MM.1S (cell line): Measurements from ENCODE around the gene ITGB2.
"Not testable (repeated sequence)": the region's sequence is repeated elsewhere in the genome, so short reads cannot be mapped to it uniquely, and the experiment has no call there.

ENCODE experiments used
- DNase-seq: peaks from one replicate; pipeline ENCODE4 v3.0.0-alpha.2; 2015
- H2AFZ ChIP-seq: fragments of 300-600 bp; sonication (generic); 2 replicates; pipeline ENCODE4 v1.6.0; 2016; ENCODE audit warnings: antibody characterized with exemption, low read length
- H3F3A ChIP-seq: fragments of 300-600 bp; sonication (generic); 2 replicates; pipeline ENCODE4 v1.6.1; 2016; ENCODE audit warnings: mild to moderate bottlenecking, antibody characterized with exemption, low read length, moderate library complexity, mixed read lengths; ENCODE audit not compliant: insufficient read depth
- H3K27ac ChIP-seq: fragments of 300-600 bp; sonication (generic); 2 replicates; pipeline ENCODE4 v1.5.1; 2016; ENCODE audit warnings: mild to moderate bottlenecking, low read length
- H3K27me3 ChIP-seq: fragments of 300-600 bp; sonication (generic); replicated peaks from 2 replicates; pipeline ENCODE4 v1.6.0; 2016; ENCODE audit warnings: low read length; ENCODE audit not compliant: insufficient read depth
- H3K36me3 ChIP-seq: fragments of 300-600 bp; sonication (generic); replicated peaks from 2 replicates; pipeline ENCODE4 v1.6.1; 2016; ENCODE audit warnings: mild to moderate bottlenecking, low read length, mixed read lengths; ENCODE audit not compliant: insufficient read depth
- H3K4me1 ChIP-seq: fragments of 300-600 bp; sonication (generic); 2 replicates; pipeline ENCODE4 v1.6.1; 2016; ENCODE audit warnings: low read length, mixed read lengths
- H3K4me2 ChIP-seq: fragments of 300-600 bp; sonication (generic); 2 replicates; pipeline ENCODE4 v1.6.0; 2016; ENCODE audit warnings: low read depth, low read length
- H3K4me3 ChIP-seq: fragments of 300-600 bp; sonication (generic); 2 replicates; pipeline ENCODE4 v1.5.1; 2016; ENCODE audit warnings: low read length, mixed read lengths
- H3K79me2 ChIP-seq: fragments of 300-600 bp; sonication (generic); 2 replicates; pipeline ENCODE4 v1.6.1; 2016; ENCODE audit warnings: mixed run types, low read length, mixed read lengths
- H3K9ac ChIP-seq: fragments of 300-600 bp; sonication (generic); 2 replicates; pipeline ENCODE4 v1.6.1; 2016; ENCODE audit warnings: low read length, mixed read lengths
- H3K9me2 ChIP-seq: fragments of 300-600 bp; sonication (generic); replicated peaks from 2 replicates; pipeline ENCODE4 v1.6.1; 2016; ENCODE audit warnings: mild to moderate bottlenecking, low read length, mixed read lengths; ENCODE audit not compliant: insufficient read depth
- H3K9me3 ChIP-seq: fragments of 300-600 bp; sonication (generic); replicated peaks from 2 replicates; pipeline ENCODE4 v1.6.1; 2016; ENCODE audit warnings: mild to moderate bottlenecking, low read length, mixed read lengths; ENCODE audit not compliant: insufficient read depth
- H4K20me1 ChIP-seq: fragments of 300-600 bp; sonication (generic); 2 replicates; pipeline ENCODE4 v1.6.1; 2016; ENCODE audit warnings: mild to moderate bottlenecking, low read length, moderate library complexity, mixed read lengths; ENCODE audit not compliant: insufficient read depth
- CTCF ChIP-seq: fragments of 300-600 bp; sonication (generic); IDR thresholded peaks from 2 replicates; pipeline ENCODE4 v1.5.1; 2016; ENCODE audit warnings: antibody characterized with exemption, low read length, mixed read lengths
- EZH2 ChIP-seq: fragments of 300-600 bp; sonication (generic); optimal IDR thresholded peaks from 2 replicates; pipeline ENCODE3; 2017; ENCODE audit warnings: low read depth, mild to moderate bottlenecking, antibody characterized with exemption, low read length, mixed read lengths
- EZH2phosphoT487 ChIP-seq: fragments of 300-600 bp; sonication (generic); IDR thresholded peaks from 2 replicates; pipeline ENCODE4 v1.6.1; 2018; ENCODE audit warnings: antibody characterized with exemption, low read length

ITGB2 gene

GRCh38 chr21:44930543-44930981 lies 9.9 kb upstream of the ITGB2 start:
- DNase-seq: no peak
- H3K9me2 ChIP-seq: no peaks in the 10 kb centered on the region
- H3K9me3 ChIP-seq: no peaks in the 10 kb centered on the region
- peaks cover 95% of the 10 kb centered on the region for H3K27me3 ChIP-seq
- H3K4me1 ChIP-seq: no peaks in the 10 kb centered on the region
- H4K20me1 ChIP-seq: no peaks in the 10 kb centered on the region
- no peak for TF ChIP-seq EZH2
- no peak for TF ChIP-seq CTCF
- no peak for TF ChIP-seq EZH2phosphoT487
- no peaks in the 10 kb centered on the region for H3F3A ChIP-seq
- H3K36me3 ChIP-seq: no peaks in the 10 kb centered on the region
- H3K27ac ChIP-seq: no peak overlapping the region
- H3K9ac ChIP-seq: no peak overlapping the region
- no peak overlapping the region for H2AFZ ChIP-seq
- no peak overlapping the region for H3K4me2 ChIP-seq
- H3K4me3 ChIP-seq: no peak overlapping the region
- no peaks in the 10 kb centered on the region for H3K79me2 ChIP-seq

GRCh38 chr21:44929799-44930542 lies 9.3 kb upstream of the ITGB2 start:
- H3K9me2 ChIP-seq: no peaks in the 10 kb centered on the region
- H2AFZ ChIP-seq: no peak overlapping the region
- no peaks in the 10 kb centered on the region for H3K4me1 ChIP-seq
- peaks cover 95% of the 10 kb centered on the region for H3K27me3 ChIP-seq
- H4K20me1 ChIP-seq: no peaks in the 10 kb centered on the region
- DNase-seq: no peak
- H3K9me3 ChIP-seq: no peaks in the 10 kb centered on the region
- TF ChIP-seq CTCF (no peak), EZH2 (peak; percentile 58)
- H3K27ac ChIP-seq: no peak overlapping the region
- H3K9ac ChIP-seq: no peak overlapping the region
- H3K36me3 ChIP-seq: no peaks in the 10 kb centered on the region
- no peaks in the 10 kb centered on the region for H3K79me2 ChIP-seq
- no peaks in the 10 kb centered on the region for H3F3A ChIP-seq
- H3K4me3 ChIP-seq: no peak overlapping the region
- H3K4me2 ChIP-seq: no peak overlapping the region

DNA sequence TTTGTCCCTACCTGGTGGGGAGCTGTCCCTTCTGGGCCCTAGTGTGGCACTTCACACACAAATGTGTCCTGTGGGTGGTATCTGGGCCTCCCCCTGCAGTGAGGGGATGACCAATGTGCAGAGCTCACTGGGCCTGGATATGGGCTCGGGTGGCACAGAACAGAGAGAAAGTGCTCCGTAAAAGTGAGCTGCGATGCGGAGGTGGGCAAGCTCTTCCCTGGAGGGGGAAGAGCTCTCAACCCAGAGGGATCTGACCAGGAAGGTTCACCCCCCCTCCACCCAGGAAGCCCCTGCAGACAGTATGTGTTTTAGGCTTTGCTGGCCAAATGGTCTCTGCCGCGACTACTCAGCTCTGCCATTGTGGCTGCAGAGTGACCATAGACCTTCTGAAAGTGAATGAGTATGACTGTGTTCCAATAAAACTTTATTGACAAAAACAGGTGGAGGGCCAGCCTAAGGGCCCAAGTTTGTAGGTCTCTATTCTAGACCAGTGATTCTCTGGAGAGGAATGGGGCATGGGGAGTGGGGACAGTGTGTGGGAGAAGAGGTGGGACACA lies 8.6 kb upstream of the ITGB2 start:
- Histone ChIP-seq H4K20me1 (no peaks in the 10 kb centered on the region), H3F3A (no peaks in the 10 kb centered on the region), H3K9me3 (no peaks in the 10 kb centered on the region), H2AFZ (no peak overlapping the region), H3K4me3 (no peak overlapping the region), H3K9ac (no peak overlapping the region), H3K4me2 (no peak overlapping the region), H3K4me1 (no peaks in the 10 kb centered on the region), H3K27ac (no peak overlapping the region), H3K36me3 (no peaks in the 10 kb centered on the region), H3K9me2 (no peaks in the 10 kb centered on the region), H3K27me3 (peaks cover 95% of the 10 kb centered on the region), H3K79me2 (no peaks in the 10 kb centered on the region)
- no peak for DNase-seq
- TF ChIP-seq EZH2phosphoT487 (no peak), EZH2 (no peak), CTCF (no peak)

- not testable (repeated sequence) for H3K9ac ChIP-seq, H3K4me3 ChIP-seq, H3K9me2 ChIP-seq, DNase-seq, H3K79me2 ChIP-seq, H3K4me1 ChIP-seq, H4K20me1 ChIP-seq, H3F3A ChIP-seq, H3K27ac ChIP-seq, H3K36me3 ChIP-seq, H3K4me2 ChIP-seq, H3K9me3 ChIP-seq, H2AFZ ChIP-seq
- peaks cover 95% of the 10 kb centered on the region for H3K27me3 ChIP-seq
Measured at GRCh38 chr21:44928500-44929241, 8.0 kb upstream of the ITGB2 start.
